ENCODE results near the gene H3-3A.

H3-3A gene

DNA sequence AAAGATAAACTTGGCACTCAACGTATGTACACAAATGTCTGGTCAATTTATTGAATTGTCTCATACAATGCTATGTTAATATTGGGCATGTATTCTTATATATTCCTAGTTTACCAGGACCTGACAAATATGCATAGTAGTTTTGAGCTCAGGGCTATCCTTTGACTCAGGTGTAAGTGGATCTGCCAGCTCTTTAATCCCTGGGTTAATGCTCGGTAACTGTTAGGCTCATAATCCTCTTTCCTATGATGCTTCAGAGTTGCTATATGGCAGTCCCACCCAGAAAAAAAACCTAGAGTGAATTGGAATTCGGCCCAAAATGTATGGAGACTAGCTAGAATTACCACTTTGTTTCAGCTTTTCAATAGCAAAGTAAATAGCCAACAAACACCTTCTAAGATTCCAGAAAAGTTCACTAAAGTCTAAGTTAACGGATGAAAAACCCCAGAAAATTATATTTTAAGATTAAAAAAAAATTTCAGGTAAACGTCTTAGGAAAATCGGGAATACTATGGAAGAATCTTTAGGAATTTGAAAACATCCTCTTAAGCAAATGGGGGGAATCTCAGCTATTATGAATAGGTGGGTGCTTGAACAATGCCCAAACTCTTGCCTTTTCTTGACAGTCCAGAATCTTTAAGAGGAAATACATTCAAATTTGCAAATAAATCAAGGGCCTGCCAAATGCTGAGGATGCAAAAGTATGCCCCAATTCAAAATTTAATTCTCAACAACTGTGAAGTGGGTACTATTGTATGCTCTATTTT is 10.9 kb downstream of the H3-3A start:
- Histone ChIP-seq H3K36me3 (ENCODE audit: insufficient read depth, insufficient read length, low read length) (peaks cover 44% of the 10 kb centered on the region), H3K4me1 (ENCODE audit: insufficient read depth, insufficient read length) (no peaks in the 10 kb centered on the region), H3K27me3 (ENCODE audit: insufficient read depth, insufficient read length) (no peaks in the 10 kb centered on the region), H3K9ac (ENCODE audit: insufficient read length, low read depth) (no peak overlapping the region), H3K9me3 (ENCODE audit: insufficient read depth, low read length) (no peaks in the 10 kb centered on the region), H3K4me3 (ENCODE audit: insufficient read length, low read depth) (no peak overlapping the region)
- TF ChIP-seq YY1 (IDR thresholded peaks at IDR 0.05; ENCODE audit: insufficient read depth, insufficient read length): no peak
- TF ChIP-seq SUZ12 (IDR thresholded peaks at IDR 0.05; ENCODE audit: extremely low read depth, insufficient read depth, insufficient read length): no peak
- TF ChIP-seq ZNF274 (IDR thresholded peaks at IDR 0.05; ENCODE audit: low read depth, low read length): no peak
- no peak for DNase-seq (ENCODE audit: low read depth, low spot score)

DNA sequence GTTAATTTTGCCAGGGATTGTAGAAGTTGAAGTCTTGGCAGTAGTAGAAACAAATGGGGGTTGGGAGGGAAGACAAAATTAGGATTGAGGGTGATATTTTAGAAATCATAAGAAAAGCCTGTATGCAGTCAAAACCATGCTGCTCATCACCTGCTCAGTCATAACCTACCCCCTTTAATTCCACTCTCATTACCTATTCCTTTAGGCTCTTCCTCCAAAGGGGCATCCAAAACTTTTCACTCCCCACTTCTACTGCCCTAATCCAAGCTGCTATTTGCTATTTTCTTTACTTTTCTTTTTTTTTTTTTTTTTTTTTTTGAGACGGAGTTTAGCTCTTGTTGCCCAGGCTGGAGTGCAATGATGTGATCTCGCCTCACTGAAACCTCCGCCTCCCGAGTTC is 11.5 kb downstream of the H3-3A start:
- no peak for DNase-seq (ENCODE audit: low read depth, low spot score)
- H3K27me3 ChIP-seq (ENCODE audit: insufficient read depth, insufficient read length): no peaks in the 10 kb centered on the region
- no peaks in the 10 kb centered on the region for H3K9me3 ChIP-seq (ENCODE audit: insufficient read depth, low read length)
- no peak overlapping the region for H3K9ac ChIP-seq (ENCODE audit: insufficient read length, low read depth)
- no peaks in the 10 kb centered on the region for H3K4me1 ChIP-seq (ENCODE audit: insufficient read depth, insufficient read length)
- TF ChIP-seq ZNF274 (IDR thresholded peaks at IDR 0.05; ENCODE audit: low read depth, low read length): no peak
- TF ChIP-seq YY1 (IDR thresholded peaks at IDR 0.05; ENCODE audit: insufficient read depth, insufficient read length): no peak
- TF ChIP-seq SUZ12 (IDR thresholded peaks at IDR 0.05; ENCODE audit: extremely low read depth, insufficient read depth, insufficient read length): no peak
- no peak overlapping the region for H3K4me3 ChIP-seq (ENCODE audit: insufficient read length, low read depth)
- peaks cover 38% of the 10 kb centered on the region for H3K36me3 ChIP-seq (ENCODE audit: insufficient read depth, insufficient read length, low read length)

DNA sequence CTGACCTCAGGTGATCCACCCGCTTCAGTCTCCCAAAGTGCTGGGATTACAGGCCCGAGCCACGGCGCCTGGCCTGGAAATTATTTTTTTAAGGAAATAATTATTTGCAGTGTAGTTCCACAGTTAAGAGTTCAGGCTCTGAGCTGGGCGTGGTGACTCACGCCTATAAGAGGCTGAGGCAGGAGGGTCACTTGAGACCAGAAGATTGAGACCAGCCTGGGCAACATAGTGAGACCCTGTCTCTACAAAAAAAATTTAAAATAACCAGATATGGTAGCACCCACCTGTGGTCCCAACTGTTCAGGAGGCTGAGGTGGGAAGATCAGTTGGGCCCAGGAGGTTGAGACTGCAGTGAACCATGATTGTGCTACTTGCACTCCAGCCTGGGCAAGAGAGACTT is 13.9 kb downstream of the H3-3A start:
- Histone ChIP-seq H3K9ac (ENCODE audit: insufficient read length, low read depth) (no peak overlapping the region), H3K4me1 (ENCODE audit: insufficient read depth, insufficient read length) (no peaks in the 10 kb centered on the region), H3K4me3 (ENCODE audit: insufficient read length, low read depth) (no peak overlapping the region), H3K9me3 (ENCODE audit: insufficient read depth, low read length) (no peaks in the 10 kb centered on the region), H3K27me3 (ENCODE audit: insufficient read depth, insufficient read length) (peaks cover 3% of the 10 kb centered on the region), H3K36me3 (ENCODE audit: insufficient read depth, insufficient read length, low read length) (peaks cover 19% of the 10 kb centered on the region)
- no peak for DNase-seq (ENCODE audit: low read depth, low spot score)
- no peak for TF ChIP-seq YY1 (IDR thresholded peaks at IDR 0.05; ENCODE audit: insufficient read depth, insufficient read length)
- TF ChIP-seq SUZ12 (IDR thresholded peaks at IDR 0.05; ENCODE audit: extremely low read depth, insufficient read depth, insufficient read length): no peak
- no peak for TF ChIP-seq ZNF274 (IDR thresholded peaks at IDR 0.05; ENCODE audit: low read depth, low read length)

DNA sequence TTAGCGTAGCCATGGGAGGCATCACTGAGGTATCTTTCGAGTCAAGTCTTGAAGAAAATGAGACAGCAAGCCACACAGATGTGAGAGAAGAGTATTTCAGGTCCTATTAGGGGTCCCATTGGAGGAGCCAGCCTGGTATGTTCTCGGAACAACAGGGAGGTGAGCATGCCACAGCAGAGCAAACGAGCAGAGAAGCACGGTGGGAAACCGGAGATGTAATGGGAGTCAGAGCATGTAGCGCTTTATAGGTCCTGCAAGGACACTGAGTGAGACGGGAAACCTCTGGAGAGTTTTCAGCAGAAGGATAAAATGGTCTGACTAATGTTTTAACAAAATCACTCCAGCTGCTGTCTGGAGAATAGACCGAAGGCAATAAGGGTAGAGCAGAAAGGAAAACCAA is 15.9 kb downstream of the H3-3A start:
- DNase-seq (ENCODE audit: low read depth, low spot score): no peak
- Histone ChIP-seq H3K9me3 (ENCODE audit: insufficient read depth, low read length) (no peaks in the 10 kb centered on the region), H3K36me3 (ENCODE audit: insufficient read depth, insufficient read length, low read length) (peaks cover 3% of the 10 kb centered on the region), H3K9ac (ENCODE audit: insufficient read length, low read depth) (no peak overlapping the region), H3K4me3 (ENCODE audit: insufficient read length, low read depth) (no peak overlapping the region), H3K4me1 (ENCODE audit: insufficient read depth, insufficient read length) (peaks cover 2% of the 10 kb centered on the region), H3K27me3 (ENCODE audit: insufficient read depth, insufficient read length) (peaks cover 21% of the 10 kb centered on the region)
- TF ChIP-seq SUZ12 (IDR thresholded peaks at IDR 0.05; ENCODE audit: extremely low read depth, insufficient read depth, insufficient read length) (no peak), ZNF274 (IDR thresholded peaks at IDR 0.05; ENCODE audit: low read depth, low read length) (no peak), YY1 (IDR thresholded peaks at IDR 0.05; ENCODE audit: insufficient read depth, insufficient read length) (no peak)

DNA sequence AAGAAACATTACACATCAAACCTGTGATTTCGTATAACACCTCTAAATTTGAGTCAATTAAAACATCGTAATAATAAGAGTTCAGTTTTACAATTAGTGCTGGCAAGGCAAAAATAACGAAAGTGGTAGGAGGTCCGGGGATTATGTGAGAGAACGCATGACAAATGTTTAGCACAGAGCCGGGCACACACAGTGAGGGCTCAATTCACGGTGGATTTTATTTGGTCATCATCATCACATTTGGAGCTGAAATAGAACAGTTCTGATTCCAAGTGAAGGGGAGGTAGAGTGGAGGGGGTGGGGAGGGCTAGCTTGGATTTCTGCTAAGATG is 20.0 kb downstream of the H3-3A start:
- peak overlapping the region; percentile 83 for H3K4me3 ChIP-seq (ENCODE audit: insufficient read length, low read depth)
- peak overlapping the region; percentile 68 for H3K9ac ChIP-seq (ENCODE audit: insufficient read length, low read depth)
- DNase-seq (ENCODE audit: low read depth, low spot score): no peak
- H3K9me3 ChIP-seq (ENCODE audit: insufficient read depth, low read length): no peaks in the 10 kb centered on the region
- TF ChIP-seq ZNF274 (IDR thresholded peaks at IDR 0.05; ENCODE audit: low read depth, low read length) (no peak), YY1 (IDR thresholded peaks at IDR 0.05; ENCODE audit: insufficient read depth, insufficient read length) (no peak), SUZ12 (IDR thresholded peaks at IDR 0.05; ENCODE audit: extremely low read depth, insufficient read depth, insufficient read length) (no peak)
- H3K4me1 ChIP-seq (ENCODE audit: insufficient read depth, insufficient read length): peaks cover 10% of the 10 kb centered on the region
- H3K27me3 ChIP-seq (ENCODE audit: insufficient read depth, insufficient read length): peaks cover 32% of the 10 kb centered on the region
- no peaks in the 10 kb centered on the region for H3K36me3 ChIP-seq (ENCODE audit: insufficient read depth, insufficient read length, low read length)

DNA sequence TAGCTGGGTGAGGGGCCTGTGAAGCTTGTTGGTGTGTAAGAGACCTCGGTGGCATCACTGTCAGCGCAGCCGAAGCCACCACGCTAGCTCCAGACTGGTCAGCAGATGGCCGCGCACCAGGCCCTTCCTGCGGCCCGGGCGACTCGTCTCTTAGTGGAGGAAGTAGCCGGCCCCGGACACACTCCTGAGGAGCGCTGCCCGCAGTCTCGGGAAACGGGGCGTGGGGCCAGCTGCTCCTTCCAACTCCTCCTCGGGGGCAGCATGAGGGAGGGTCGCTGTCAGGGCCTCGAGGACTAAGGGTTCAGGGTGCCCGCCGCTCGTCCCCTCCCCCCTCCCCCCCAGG is 20.4 kb downstream of the H3-3A start:
- H3K4me3 ChIP-seq (ENCODE audit: insufficient read length, low read depth): peak overlapping the region; percentile 83
- DNase-seq (ENCODE audit: low read depth, low spot score): no peak
- peak overlapping the region; percentile 68 for H3K9ac ChIP-seq (ENCODE audit: insufficient read length, low read depth)

DNA sequence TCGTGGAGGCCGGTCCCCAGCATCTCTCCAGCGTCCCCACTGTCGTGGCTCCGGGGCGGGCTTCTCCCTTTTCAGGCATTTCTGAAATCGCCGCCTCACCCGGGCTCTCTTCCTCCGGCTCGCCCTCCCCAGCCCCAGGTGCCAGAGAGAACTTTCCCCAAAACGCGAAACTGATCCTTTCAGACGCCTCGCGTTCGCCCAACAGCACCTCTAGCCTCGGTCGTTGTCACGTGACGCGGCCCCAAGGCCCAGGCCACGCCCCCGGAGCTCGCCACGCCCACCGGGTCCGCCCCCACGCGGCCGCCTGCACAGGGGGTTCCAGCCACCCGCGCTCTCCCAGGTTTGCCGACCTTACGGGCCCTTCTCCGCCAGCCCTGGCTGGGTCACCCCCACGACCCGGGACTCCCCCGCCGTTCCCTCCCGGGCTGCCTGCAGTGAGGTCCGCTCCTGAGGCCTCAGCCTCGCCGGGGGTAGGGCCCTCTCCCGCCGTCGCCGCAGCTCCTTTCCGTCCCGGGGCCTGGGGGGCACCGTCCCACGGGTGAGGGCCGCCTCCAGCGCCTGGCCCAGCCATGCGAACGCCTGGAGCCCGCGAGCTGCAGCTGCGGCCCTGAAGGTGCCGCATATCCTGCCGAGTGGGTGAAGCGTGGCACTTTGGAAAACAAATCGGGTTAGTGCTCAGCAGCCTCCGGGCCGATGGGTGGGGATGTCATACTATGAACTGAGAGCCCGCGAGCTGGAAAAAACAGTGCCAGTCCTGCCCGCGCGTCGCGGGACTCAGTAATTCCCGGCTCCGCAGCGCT is 21.0 kb downstream of the H3-3A start:
- no peaks in the 10 kb centered on the region for H3K9me3 ChIP-seq (ENCODE audit: insufficient read depth, low read length)
- peak; percentile 67 for DNase-seq (ENCODE audit: low read depth, low spot score)
- H3K36me3 ChIP-seq (ENCODE audit: insufficient read depth, insufficient read length, low read length): no peaks in the 10 kb centered on the region
- TF ChIP-seq SUZ12 (IDR thresholded peaks at IDR 0.05; ENCODE audit: extremely low read depth, insufficient read depth, insufficient read length): no peak
- TF ChIP-seq YY1 (IDR thresholded peaks at IDR 0.05; ENCODE audit: insufficient read depth, insufficient read length): no peak
- no peak for TF ChIP-seq ZNF274 (IDR thresholded peaks at IDR 0.05; ENCODE audit: low read depth, low read length)
- peak overlapping the region; percentile 83 for H3K4me3 ChIP-seq (ENCODE audit: insufficient read length, low read depth)
- H3K4me1 ChIP-seq (ENCODE audit: insufficient read depth, insufficient read length): peaks cover 10% of the 10 kb centered on the region
- peaks cover 32% of the 10 kb centered on the region for H3K27me3 ChIP-seq (ENCODE audit: insufficient read depth, insufficient read length)
- H3K9ac ChIP-seq (ENCODE audit: insufficient read length, low read depth): peak overlapping the region; percentile 84

More for the DNA sequence above, 20.4 kb downstream of the H3-3A start:
- H3K9me3 ChIP-seq (ENCODE audit: insufficient read depth, low read length): no peaks in the 10 kb centered on the region
- peaks cover 32% of the 10 kb centered on the region for H3K27me3 ChIP-seq (ENCODE audit: insufficient read depth, insufficient read length)
- peaks cover 10% of the 10 kb centered on the region for H3K4me1 ChIP-seq (ENCODE audit: insufficient read depth, insufficient read length)
- TF ChIP-seq ZNF274 (IDR thresholded peaks at IDR 0.05; ENCODE audit: low read depth, low read length) (no peak), SUZ12 (IDR thresholded peaks at IDR 0.05; ENCODE audit: extremely low read depth, insufficient read depth, insufficient read length) (no peak), YY1 (IDR thresholded peaks at IDR 0.05; ENCODE audit: insufficient read depth, insufficient read length) (no peak)
- H3K36me3 ChIP-seq (ENCODE audit: insufficient read depth, insufficient read length, low read length): no peaks in the 10 kb centered on the region
